ENCODE data around the gene DOCK4. TPM values are rescaled to one million over a fixed set of nuclear protein-coding genes. Genes with fewer than 3 reads are reported as not detected.

The DOCK4 gene
- polyA plus RNA-seq, 1 donor (not counting 4 experiments of a cell fraction or from before 2014, with no cell fraction given): 13.9 TPM

GRCh38 chr7:112214268-112214667 lies 8.1 kb upstream of the DOCK4 start:
- DNase-seq (ENCODE audit: low read depth, low spot score): no peak
- peaks cover 2% of the 10 kb centered on the region for H3K9me1 ChIP-seq (ENCODE audit: control insufficient read depth, extremely low read depth, insufficient read depth, low read length)
- H2AFZ ChIP-seq (ENCODE audit: control insufficient read depth, low read length): no peak overlapping the region
- dilution Hi-C loops (cut with MboI; ENCODE audit: extremely low pct_ligation_motif_present, low sequenced_read_pairs): no loop called here
- H3K36me3 ChIP-seq (ENCODE audit: control insufficient read depth in 2 of 2, extremely low read depth in 1 of 2, insufficient read depth in 2 of 2, low read length in 2 of 2): no peaks in the 10 kb centered on the region
- no peak overlapping the region for H3K4me2 ChIP-seq (ENCODE audit: control insufficient read depth, extremely low read depth, insufficient read depth, low read depth, low read length)
- H3K27me3 ChIP-seq (ENCODE audit: control insufficient read depth, extremely low read depth, insufficient read depth, low read length): no peaks in the 10 kb centered on the region
- H3K79me2 ChIP-seq (ENCODE audit: control insufficient read depth, insufficient read depth, low read length): peaks cover 56% of the 10 kb centered on the region
- no peaks in the 10 kb centered on the region for H4K20me1 ChIP-seq (ENCODE audit: control insufficient read depth, extremely low read depth, insufficient read depth, low read length)
- no peaks in the 10 kb centered on the region for H3K9me3 ChIP-seq (ENCODE audit: control insufficient read depth, low read depth, low read length)
- FAIRE-seq: no peak
- H3K4me3 ChIP-seq (ENCODE audit: control insufficient read depth in 2 of 3, extremely low read depth in 1 of 3, insufficient read depth in 2 of 3, low read depth in 1 of 3, low read length in 3 of 3): no peak overlapping the region
- no peak overlapping the region for H3K9ac ChIP-seq (ENCODE audit: control insufficient read depth, extremely low read depth, insufficient read depth, low read length)
- H3K27ac ChIP-seq (ENCODE audit: control insufficient read depth, insufficient read depth, low read length): no peak overlapping the region
- no peak for TF ChIP-seq EZH2 (IDR thresholded peaks at IDR 0.05; ENCODE audit: low read length)
- TF ChIP-seq CTCF (optimal IDR thresholded peaks at IDR 0.05 in 1 of 3, IDR thresholded peaks at IDR 0.05 in 1 of 3, conservative IDR thresholded peaks at IDR 0.05 in 1 of 3; ENCODE audit: extremely low read depth in 1 of 3, insufficient read depth in 2 of 3, low read length in 3 of 3): no peak
- H3K4me1 ChIP-seq (ENCODE audit: control insufficient read depth, extremely low read depth, insufficient read depth, low read length): no peaks in the 10 kb centered on the region

GRCh38 chr7:112213735-112214134 lies 7.5 kb upstream of the DOCK4 start:
- H3K9me1 ChIP-seq (ENCODE audit: control insufficient read depth, extremely low read depth, insufficient read depth, low read length): peaks cover 2% of the 10 kb centered on the region
- no peaks in the 10 kb centered on the region for H3K36me3 ChIP-seq (ENCODE audit: control insufficient read depth in 2 of 2, extremely low read depth in 1 of 2, insufficient read depth in 2 of 2, low read length in 2 of 2)
- H3K4me2 ChIP-seq (ENCODE audit: control insufficient read depth, extremely low read depth, insufficient read depth, low read depth, low read length): no peak overlapping the region
- DNase-seq (ENCODE audit: low read depth, low spot score): no peak
- FAIRE-seq: no peak
- dilution Hi-C loops (cut with MboI; ENCODE audit: extremely low pct_ligation_motif_present, low sequenced_read_pairs): no loop called here
- no peak for TF ChIP-seq CTCF (optimal IDR thresholded peaks at IDR 0.05 in 1 of 3, IDR thresholded peaks at IDR 0.05 in 1 of 3, conservative IDR thresholded peaks at IDR 0.05 in 1 of 3; ENCODE audit: extremely low read depth in 1 of 3, insufficient read depth in 2 of 3, low read length in 3 of 3)
- TF ChIP-seq EZH2 (IDR thresholded peaks at IDR 0.05; ENCODE audit: low read length): no peak
- no peak overlapping the region for H3K27ac ChIP-seq (ENCODE audit: control insufficient read depth, insufficient read depth, low read length)
- H3K4me3 ChIP-seq (ENCODE audit: control insufficient read depth in 2 of 3, extremely low read depth in 1 of 3, insufficient read depth in 2 of 3, low read depth in 1 of 3, low read length in 3 of 3): no peak overlapping the region
- no peaks in the 10 kb centered on the region for H3K9me3 ChIP-seq (ENCODE audit: control insufficient read depth, low read depth, low read length)
- H2AFZ ChIP-seq (ENCODE audit: control insufficient read depth, low read length): no peak overlapping the region
- no peaks in the 10 kb centered on the region for H4K20me1 ChIP-seq (ENCODE audit: control insufficient read depth, extremely low read depth, insufficient read depth, low read length)
- H3K9ac ChIP-seq (ENCODE audit: control insufficient read depth, extremely low read depth, insufficient read depth, low read length): no peak overlapping the region
- peaks cover 58% of the 10 kb centered on the region for H3K79me2 ChIP-seq (ENCODE audit: control insufficient read depth, insufficient read depth, low read length)
- H3K4me1 ChIP-seq (ENCODE audit: control insufficient read depth, extremely low read depth, insufficient read depth, low read length): no peaks in the 10 kb centered on the region
- H3K27me3 ChIP-seq (ENCODE audit: control insufficient read depth, extremely low read depth, insufficient read depth, low read length): no peaks in the 10 kb centered on the region
